Sciatic nerve (tissue), 2 donors: Measurements from ENCODE around the gene LANCL3. TPM values are rescaled to one million over a fixed set of nuclear protein-coding genes. Genes with fewer than 3 reads are reported as not detected.
"Not testable (repeated sequence)": the region's sequence is repeated elsewhere in the genome, so short reads cannot be mapped to it uniquely, and the experiment has no call there.

ENCODE experiments used
- ATAC-seq: fragments of 200-7000 bp; cut with Tn5 transposase; one replicate; pipeline ENCODE4 v1.9.1; 2020; ENCODE audit warnings: mild to moderate bottlenecking, moderate library complexity
- DNase-seq: peaks from one replicate; pipeline ENCODE4 v3.0.0-alpha.2; 2020; ENCODE audit warnings: low spot score
- intact Hi-C: fragments of 100-400 bp; cut with DNase I; formaldehyde crosslinking; loops from one replicate; pipeline ENCODE4 v1.14.2; 2022
- total RNA-seq: library from RNA; stranded (reverse); fragmentation: NEBNext Ultra II Directional; extraction: Animal tissue kit (Norgen Biotek cat#: 25700); gene quantifications from one replicate; pipeline ENCODE4 v1.2.1, GENCODE V29; 2021
- donor health status: DM: no; HTN: no; CAD: no.
- donor health status: DM: no; HTN: no; CAD: no.

Gene LANCL3
- total RNA-seq, 1 donor from 2014 or later: 0.36 TPM

DNA sequence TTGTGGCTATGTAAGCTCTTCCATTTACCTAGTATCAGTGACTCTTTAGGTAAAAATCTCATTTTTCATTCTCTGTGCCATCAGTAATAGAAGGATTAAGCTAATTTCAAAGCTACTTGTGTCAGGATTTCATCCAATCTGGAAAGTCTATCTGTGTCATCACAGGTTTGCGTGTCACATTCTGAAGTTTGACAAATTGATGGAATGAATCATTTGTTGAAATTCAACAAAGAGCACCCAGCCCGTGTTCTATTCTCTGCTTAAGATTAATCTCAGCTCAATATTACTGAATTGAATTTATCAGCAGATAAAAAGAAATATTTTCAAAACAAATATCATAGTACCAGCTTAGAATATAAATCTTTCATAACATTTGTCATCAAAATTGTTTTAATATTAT, 35.8 kb downstream of the LANCL3 start:
- DNase-seq: no peak
- ATAC-seq: no peak
- intact Hi-C loops: no loop called here

DNA sequence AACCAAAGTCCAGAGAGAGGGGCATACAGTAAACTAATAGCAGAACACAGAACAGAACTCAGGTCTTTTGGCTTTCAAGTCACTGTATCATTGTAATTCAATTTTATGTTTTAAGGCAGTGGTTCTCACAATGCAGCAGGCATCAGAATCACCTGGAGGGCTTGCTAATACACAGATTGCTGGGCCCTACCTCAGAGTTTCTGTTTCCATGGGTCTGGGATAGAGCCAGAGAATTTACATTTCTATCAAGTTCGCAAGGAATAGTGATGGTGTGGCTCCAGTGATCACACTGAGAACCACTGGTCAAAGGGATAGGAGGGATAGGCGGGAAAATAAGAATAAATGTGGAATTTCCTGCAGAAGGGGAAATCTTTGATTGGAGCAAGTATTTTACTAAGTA, 36.7 kb downstream of the LANCL3 start:
- no peak for ATAC-seq
- no peak for DNase-seq
- intact Hi-C loops: no loop called here

DNA sequence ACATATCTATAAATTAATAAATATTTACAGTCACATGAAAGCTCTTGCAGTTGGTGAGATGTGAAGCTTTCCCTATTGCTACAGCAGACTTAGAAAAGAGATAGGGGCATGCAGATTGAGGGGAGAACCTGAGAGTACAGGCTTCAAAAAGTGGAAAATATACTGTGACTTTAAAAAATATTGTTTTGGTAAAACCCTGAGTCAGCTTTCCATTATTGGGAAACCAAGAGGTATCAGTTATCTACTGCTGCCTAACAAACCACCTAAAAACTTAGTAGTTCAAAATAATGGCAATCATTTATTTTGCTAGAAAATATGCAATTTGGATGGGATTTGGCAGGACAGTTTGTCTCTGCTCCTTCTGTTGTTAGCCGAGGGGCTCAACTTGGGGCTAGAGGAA, 38.3 kb downstream of the LANCL3 start:
- ATAC-seq (no peak), DNase-seq (no peak)
- intact Hi-C loops: no loop called here

DNA sequence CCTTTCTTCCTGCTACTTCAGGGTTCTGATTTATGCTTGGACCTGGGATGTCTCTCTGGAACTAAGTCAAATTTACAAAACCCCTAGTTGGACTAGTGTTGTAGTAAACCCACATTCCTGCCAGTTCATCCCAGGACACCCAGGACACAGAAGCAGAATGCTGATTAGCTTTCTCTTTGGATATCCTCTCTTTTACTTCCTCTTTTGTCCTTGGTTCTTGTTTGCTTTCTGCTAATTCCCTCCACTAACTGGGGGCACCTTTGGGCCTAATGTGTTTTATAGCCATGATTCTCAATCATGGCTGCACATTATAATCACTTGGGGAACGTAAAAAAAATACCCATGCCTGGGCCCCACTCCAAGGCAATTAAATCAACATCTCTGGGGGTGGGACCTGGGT, 42.5 kb downstream of the LANCL3 start:
- intact Hi-C loops: no loop called here
- no peak for DNase-seq
- no peak for ATAC-seq

DNA sequence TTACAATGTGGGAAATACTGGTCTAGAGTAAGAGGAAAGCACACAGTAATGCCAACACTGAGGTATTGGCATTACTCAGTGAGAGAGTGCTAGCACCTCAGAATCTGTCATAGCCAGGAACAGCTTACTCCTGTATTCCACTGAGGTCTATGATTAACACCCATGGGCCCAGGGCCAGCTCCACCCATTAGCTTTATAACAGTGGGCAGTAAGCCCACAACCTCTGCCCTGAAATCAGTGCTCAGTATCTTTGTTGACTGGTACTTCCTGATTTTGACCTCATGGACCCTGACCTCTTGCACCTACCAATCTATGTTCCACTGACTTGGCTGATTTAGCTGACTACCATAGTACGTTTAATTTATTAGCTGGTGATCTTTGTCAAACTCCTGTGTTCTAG, 56.1 kb downstream of the LANCL3 start:
- intact Hi-C loops: no loop called here
- DNase-seq: no peak
- ATAC-seq: no peak

DNA sequence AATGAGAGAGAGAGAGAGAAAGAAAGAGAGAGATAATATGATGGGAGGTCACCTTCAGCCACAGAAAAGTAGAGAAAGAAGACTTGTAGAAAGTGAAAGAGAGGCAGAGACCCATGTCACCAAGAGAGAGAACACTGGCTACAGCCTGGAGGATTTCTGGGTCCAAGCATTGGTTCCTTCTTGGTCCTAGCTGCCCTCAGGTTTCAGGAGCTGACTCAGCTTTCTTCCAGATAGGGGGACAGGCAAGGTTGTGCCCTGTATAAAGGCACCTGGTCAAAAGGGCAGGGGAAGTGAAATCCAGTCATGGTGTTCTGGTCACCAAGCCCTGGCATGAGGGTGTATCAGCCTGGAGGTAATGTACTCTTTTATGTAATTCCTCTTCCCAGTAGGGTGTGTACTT, 66.6 kb downstream of the LANCL3 start:
- DNase-seq: no peak
- intact Hi-C loops: no loop called here
- no peak for ATAC-seq

DNA sequence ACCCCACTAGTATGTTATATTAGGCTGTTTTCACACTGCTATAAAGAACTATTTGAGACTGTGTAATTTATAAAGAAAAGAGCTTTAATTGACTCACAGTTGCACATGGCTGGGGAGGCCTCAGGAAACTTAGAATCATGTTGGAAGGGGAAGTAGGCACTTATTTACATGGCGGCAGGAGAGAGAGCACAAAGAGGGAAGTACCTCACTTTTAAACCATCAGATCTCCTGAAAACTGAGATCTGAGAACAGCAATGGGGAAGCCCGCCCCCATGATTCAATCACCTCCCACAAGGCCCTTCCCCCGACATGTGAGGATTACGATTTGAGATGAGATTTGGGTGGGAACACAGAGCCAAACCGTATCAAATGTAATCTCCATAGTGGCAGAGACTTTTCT, 68.7 kb downstream of the LANCL3 start:
- ATAC-seq: no peak
- intact Hi-C loops: no loop called here
- DNase-seq: no peak

DNA sequence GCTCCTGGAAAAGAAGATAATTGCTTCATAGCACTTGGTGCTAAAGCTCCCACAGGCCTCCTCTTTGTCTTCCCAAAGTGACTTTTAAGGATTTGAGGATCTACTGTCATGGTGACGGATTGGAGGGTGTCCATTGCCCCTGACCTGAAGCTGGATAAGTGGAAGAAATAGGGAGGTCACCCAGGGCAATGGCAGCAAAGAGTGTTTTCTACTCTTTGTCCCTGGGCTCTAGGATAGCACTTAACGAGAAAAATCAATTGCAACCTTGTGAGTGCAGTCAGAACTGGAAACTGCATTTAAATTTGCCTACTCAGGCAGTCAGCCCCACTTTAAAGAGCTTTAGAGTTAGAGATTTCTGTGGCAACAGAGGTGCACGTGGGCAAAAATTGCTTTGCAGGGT, 70.4 kb downstream of the LANCL3 start:
- DNase-seq: no peak
- intact Hi-C loops: no loop called here
- ATAC-seq: no peak

DNA sequence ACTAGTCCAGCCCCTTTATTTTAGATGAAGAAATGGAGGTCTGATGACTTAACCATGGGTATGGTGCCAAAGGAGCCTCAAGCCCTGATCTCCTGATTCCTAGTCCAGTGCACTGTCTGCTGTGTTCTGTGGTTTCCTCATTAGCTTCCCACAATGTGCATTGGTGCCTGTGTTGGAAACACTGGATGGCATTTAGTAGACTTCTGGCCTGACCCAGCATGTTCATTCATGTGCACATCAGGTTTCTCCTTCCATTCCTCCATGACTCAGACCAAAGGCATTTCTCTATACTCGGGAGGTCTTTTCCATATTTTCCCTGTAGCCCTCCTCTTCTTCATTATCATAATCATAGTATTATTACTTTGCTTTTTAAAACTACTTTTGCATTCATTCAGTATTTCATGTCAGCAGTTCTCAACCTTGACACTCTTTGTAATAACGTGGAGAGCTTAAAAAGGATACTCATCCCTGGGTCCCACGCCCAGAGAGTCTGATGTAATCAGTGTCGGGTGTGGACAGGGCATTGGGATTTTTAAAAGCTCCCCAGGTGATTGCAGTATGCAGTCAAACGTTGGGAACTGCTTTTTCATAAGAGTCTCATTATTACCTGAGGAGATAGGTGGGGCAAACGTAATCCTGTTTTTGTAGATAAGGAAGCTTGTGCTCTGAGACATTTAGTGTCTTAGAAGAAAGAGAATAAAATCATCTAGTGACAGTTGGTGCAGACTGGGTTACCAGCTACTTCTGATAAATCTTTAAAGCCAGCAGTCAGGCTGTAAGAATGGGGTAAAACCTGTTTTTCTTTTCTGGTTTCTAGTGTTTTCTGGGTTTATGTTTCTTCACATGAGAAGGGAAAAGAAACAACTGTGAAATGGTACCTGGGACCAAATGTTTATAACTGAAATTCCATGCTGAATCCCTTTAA, 73.2 kb downstream of the LANCL3 start:
- no peak for ATAC-seq
- DNase-seq: no peak
- intact Hi-C loops: no loop called here

DNA sequence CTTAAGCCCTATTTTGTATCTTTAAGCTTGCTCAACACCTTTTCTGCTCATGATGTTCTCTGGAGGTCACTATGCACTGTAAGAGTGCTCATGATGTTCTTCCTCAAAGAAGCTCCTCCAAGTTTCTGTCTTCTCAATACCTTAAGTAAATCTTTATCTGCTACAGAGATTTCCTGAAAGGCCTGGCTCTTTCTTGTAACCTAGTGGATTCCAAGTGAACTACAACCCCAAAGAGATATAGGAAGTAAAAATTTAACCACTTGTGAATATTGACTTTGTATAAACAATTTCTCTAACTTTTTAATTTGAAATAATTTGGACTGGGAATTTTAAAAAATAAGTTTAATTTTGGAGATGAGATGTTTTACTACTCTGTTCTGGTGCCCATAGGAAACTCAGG, 74.8 kb downstream of the LANCL3 start:
- no peak for ATAC-seq
- intact Hi-C loops: no loop called here
- no peak for DNase-seq

DNA sequence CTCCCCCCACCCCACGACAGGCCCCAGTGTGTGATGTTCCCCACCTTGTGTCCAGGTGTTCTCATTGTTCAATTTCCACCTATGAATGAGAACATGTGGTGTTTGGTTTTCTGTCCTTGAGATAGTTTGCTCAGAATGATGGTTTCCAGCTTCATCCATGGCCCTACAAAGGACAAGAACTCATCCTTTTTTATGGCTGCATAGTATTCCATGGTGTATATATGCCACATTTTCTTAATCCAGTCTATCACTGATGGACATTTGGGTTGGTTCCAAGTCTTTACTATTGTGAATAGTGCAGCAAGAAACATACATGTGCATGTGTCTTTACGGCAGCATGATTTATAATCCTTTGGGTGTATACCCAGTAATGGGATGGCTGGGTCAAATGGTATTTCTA, 79.4 kb downstream of the LANCL3 start:
- intact Hi-C loops, DNase-seq, ATAC-seq: not testable (repeated sequence)

DNA sequence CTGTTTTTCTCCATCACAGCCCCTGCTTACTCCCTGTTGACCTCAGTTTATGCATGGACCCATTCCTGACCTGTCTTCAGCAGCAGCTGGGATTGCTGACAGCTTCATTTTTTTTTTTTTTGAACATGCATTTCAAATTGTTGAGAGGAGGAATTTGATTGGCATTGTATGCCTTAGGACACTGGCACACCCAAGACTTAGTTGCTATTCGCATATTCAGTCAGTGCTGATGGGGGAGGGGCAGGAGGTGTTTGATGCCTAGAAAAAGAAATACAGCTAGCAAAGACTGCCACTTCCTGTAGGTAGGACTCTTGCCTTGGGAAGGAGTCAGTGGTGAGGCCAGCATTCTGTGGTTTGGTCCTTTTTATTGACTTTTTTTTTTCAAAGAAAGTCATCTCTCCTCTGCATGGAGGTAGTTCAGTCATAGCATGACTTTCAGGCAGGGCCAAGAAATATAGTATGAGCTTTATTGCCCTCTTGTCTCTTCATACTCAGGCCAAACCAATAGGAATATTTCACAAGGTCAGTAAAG, 80.5 kb downstream of the LANCL3 start:
- intact Hi-C loops: no loop called here
- DNase-seq (no peak), ATAC-seq (no peak)

DNA sequence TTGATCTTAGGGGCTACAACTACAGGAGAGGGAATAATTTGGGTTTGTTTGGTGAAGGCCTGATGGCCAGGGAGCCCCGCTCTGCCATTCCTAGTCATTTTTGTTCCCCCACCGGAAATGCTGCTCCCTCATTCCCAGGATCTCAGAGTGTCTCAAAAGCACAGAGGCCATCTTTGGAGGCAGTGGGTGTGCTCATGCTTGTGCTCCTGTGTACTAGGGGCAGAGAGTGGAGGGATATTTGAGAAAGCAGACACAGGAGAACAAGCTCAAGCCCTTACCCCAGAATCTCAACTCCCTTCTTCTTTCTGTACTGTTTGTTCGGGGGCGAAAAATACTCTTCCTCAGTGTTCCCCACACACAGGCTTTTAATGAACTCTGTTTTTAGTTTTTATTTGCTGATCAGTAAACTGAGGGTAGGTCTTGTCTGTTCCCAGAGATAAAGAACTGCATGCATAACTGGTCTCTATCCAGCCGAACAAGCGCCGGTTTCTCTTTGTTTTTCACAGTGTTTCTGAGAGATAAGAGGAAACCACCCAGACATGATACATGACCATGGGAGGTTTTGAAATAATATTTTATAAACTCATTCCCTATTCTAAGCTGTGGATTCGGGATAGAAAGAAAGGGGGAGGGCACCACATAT, 81.2 kb downstream of the LANCL3 start:
- DNase-seq (no peak), ATAC-seq (no peak)
- intact Hi-C loops: no loop called here

DNA sequence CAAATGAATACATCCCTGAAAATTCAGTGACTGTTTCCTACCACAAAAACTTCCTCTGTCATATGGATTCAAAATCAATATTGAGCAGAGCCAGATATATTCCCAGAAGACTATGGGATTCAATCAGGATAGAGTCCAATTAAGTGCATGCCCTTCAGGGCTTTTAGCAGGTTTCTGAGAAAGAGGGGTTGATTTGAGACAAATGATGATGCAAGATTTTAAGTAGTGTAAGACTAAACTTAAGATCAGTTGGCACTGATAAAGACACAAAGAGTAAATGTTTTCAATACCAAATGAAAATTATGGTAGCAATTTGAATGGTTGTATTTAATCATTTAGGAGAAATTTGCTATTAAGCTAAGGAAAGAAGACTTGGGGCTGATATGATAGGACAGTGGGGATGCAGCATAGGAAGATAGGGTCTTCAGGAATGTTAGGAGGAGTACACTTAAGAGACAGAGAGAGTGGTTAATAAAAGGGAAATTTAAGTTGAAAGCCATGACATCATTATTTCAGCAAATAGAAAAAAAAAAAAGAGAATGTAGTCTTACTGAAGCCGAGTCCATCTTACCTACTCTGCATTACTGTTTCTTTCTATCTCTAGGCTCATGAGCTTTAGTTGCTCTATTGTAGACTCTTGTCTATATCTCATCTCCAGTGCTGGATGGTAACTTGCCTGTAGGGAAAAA, 82.1 kb downstream of the LANCL3 start:
- intact Hi-C loops: no loop called here
- DNase-seq (no peak), ATAC-seq (no peak)

DNA sequence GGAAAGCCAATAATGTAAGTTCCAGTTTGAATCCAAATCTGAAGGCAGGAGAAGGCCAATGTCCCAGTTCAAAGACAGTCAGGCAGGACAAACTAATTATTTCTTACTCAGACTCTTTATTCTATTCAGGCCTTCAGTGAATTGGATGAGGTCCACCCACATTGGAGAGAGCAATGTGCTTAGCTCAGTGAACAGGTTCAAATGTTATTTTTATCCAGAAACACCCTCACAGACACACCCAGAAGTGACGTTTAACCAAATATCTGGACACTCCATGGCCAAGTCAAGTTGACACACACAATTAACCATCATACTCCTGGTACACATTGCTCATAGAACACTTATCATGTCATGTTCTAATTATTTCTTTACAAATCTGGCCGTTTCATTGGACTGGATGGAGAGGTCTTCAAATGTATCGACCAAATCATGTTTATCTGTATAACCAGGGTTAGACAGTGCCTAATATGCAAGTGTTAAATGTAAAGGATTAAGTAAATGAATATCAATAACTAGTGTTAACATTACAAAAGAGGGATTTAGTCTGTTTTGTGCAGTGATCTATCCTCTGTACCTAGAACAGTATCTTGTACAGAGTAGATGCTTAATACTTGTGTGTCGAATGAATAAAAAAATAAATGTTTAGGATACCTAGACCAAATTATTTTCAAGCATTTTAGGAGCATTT, 87.0 kb downstream of the LANCL3 start:
- intact Hi-C loops: no loop called here
- no peak for DNase-seq
- ATAC-seq: no peak

DNA sequence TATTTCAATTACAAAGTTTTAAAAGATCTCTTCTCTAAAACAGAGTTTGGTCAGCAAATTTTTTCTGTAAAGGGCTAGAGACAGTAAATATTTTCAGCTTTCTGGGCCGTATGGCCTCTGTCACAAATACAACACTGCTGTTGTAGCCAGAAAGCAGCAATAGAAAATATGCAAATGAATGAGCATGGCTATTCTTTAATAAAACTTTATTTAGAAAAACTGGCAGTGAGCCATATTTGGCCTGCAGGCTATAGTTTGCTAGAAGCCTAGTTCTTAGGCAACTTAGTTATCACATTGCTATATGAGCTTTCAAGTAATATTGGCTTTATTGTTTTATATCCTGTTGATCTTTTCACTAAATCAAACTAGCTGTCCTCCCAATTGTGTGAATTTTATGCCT, 87.6 kb downstream of the LANCL3 start:
- ATAC-seq: no peak

DNA sequence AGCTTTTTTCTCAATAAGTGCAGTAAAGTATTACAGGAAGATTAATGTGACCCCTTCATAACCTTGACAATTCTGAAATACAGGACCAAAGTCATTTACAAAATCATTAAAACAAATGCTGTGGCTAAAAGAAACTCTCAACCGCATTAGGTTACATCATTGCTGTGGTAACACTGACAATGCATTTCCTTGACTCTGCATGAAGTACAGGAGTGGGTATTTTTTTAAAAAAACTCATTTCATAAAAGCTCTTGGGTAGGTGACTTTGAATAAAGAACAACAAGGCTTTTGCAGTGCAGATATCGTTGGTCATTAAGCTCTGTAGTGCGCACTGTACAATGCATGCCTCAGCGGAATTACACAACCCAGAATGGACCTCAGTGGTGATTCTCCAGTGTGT, 90.7 kb downstream of the LANCL3 start:
- intact Hi-C loops: no loop called here
- DNase-seq: no peak
- ATAC-seq: no peak

More for the DNA sequence above, 87.6 kb downstream of the LANCL3 start:
- DNase-seq: no peak
- intact Hi-C loops: no loop called here

DNA sequence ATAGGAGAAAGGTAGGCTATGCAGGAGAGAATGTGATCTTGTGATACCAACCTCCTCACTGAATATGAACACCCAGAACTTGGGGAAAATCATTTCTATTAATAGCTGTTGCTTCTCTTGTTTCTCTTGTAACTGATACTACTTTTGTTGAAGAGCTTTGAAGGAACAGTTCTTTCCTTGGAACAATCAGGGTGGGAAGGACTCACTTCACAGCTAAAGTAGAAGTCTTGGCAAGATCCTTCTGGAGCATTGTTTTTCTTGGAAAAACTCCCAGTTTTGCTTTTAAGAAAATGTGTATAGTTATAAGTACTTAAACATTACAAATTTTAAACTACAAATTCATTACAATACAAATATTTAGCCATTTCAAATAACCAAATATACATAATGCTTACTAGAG, 95.1 kb downstream of the LANCL3 start:
- intact Hi-C loops: no loop called here
- ATAC-seq (no peak), DNase-seq (no peak)

DNA sequence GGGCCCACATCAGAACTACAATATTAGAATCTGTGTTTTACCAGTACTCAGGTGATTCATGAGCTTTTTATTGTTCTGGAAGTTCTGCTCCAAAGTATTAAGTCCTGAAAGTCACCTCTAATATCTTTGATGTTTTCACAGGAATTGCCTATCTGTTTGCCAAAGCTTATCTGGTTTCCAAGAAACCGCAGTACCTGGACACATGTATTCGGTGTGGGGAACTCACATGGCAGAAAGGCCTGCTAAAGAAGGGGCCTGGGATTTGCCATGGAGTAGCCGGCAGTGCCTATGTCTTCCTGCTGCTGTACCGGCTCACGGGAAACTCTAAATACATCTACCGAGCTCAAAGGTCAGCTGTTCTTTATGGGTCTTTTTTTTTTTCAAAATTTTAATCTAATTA, 95.7 kb downstream of the LANCL3 start:
- ATAC-seq: no peak
- no peak for DNase-seq
- intact Hi-C loops: no loop called here
